SJCRH30 (cell line): ENCODE measurements around the gene BMP4. TPM values are rescaled to one million over a fixed set of nuclear protein-coding genes. Genes with fewer than 3 reads are reported as not detected.

Experiments
- DNase-seq, 2 experiments: peaks; one replicate each; pipeline ENCODE4 v3.0.0-alpha.2; 2015 to 2020
- H3K27ac ChIP-seq: fragments of 250-450 bp; sonication (Bioruptor Pico); 2 replicates; pipeline ENCODE4 v1.5.1; 2020; ENCODE audit warnings: mild to moderate bottlenecking, moderate library complexity
- H3K27me3 ChIP-seq: fragments of 250-450 bp; sonication (Bioruptor Pico); 2 replicates; pipeline ENCODE4 v1.5.1; 2020; ENCODE audit warnings: mild to moderate bottlenecking, moderate library complexity
- H3K36me3 ChIP-seq: fragments of 250-450 bp; sonication (Bioruptor Pico); 2 replicates; pipeline ENCODE4 v1.5.1; 2020; ENCODE audit warnings: mild to moderate bottlenecking, moderate library complexity
- H3K4me1 ChIP-seq: fragments of 250-450 bp; sonication (Bioruptor Pico); 2 replicates; pipeline ENCODE4 v1.5.1; 2020; ENCODE audit warnings: mild to moderate bottlenecking, moderate library complexity
- H3K4me3 ChIP-seq: fragments of 250-450 bp; sonication (Bioruptor Pico); 2 replicates; pipeline ENCODE4 v1.5.1; 2020; ENCODE audit warnings: mild to moderate bottlenecking, moderate library complexity
- H3K9me3 ChIP-seq: fragments of 250-450 bp; sonication (Bioruptor Pico); replicated peaks from 2 replicates; pipeline ENCODE4 v1.5.1; 2020; ENCODE audit warnings: mild to moderate bottlenecking, moderate library complexity
- total RNA-seq: library from RNA; depleted of rRNA; stranded (reverse); fragments of >200 nt; shearing (Covaris generic); gene quantifications from 2 replicates; pipeline ENCODE4 v1.2.3, GENCODE V29; 2014

The BMP4 gene
- total RNA-seq, 1 experiment from 2014 or later: 42.5 TPM

DNA sequence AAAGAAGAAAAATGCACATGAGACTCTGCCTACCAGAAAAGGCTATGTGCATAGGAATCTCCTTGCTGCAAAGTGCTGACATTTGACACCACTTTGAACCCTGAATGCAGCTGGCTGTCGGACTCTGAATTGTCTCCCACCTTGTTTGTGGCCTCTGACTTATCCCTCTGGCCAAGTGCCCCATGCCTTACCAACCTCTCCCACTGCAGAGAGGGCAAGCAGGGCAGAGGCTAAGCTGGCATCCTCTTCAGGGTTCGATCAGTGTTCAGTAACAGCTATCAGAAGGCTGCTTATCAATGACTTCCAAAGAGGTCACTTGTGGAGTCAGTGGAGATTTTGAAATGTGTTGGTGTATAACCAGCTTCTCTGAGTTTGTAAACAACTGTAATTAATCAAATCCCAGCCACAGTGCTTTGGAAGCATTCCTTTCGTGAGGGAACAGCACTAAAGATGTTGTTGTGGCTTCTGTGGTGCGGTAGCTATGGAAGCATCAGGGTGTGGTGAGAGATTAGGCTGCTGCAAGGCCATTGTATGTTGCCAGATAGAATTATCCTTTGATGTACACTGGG lies 22.6 kb upstream of the BMP4 start:
- peak; percentile 50 to 64 for DNase-seq

DNA sequence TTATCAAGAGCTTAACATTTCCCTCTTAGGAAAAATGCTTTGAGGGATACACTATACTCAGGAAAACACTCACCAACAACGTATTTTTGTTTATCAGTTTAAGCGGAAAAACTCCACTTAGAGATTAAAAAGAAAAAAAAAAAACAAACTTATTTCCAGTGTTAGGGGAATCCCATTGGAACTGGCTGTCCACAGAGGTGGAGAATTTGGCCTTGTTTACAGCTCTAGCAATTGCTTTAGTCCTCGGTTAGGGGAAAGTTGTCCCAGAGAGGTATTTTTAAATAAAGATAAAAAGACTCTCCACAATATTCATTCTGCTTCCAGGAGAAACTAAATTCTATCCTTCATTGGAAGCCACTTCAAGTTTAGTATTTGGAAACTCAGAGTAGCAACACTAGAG lies 21.6 kb upstream of the BMP4 start:
- Histone ChIP-seq H3K27me3 (no peaks in the 10 kb centered on the region), H3K36me3 (no peaks in the 10 kb centered on the region), H3K27ac (no peak overlapping the region), H3K4me3 (no peak overlapping the region), H3K4me1 (peaks cover 27% of the 10 kb centered on the region), H3K9me3 (no peaks in the 10 kb centered on the region)
- DNase-seq: no peak

More for the DNA sequence above, 22.6 kb upstream of the BMP4 start:
- Histone ChIP-seq H3K4me3 (no peak overlapping the region), H3K27ac (0 out of 2 replicates have a peak overlapping the region, but pooled peaks have one; percentile 5), H3K36me3 (no peaks in the 10 kb centered on the region), H3K27me3 (no peaks in the 10 kb centered on the region), H3K4me1 (peaks cover 27% of the 10 kb centered on the region), H3K9me3 (no peaks in the 10 kb centered on the region; the same call in 1 of the 2 replicates)

DNA sequence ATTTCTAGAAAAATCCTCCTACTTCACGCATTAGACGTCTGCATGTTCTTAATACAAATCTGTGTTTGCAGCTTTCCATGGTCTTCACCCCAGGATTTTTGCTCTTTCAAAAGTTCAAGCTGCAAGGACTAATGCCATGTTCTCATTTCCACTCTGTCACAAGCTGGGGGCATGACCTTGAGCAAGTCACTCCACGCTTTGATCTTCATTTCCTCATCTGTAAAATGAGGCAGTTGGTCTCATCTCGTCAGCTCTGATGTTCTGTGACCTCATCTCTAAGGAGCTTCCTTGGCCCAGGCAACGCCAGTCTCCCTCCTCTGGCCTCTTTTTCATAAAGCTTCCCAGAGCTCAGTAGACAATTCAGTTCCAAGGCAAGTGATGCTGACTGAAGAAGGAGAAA lies 18.8 kb upstream of the BMP4 start:
- peaks cover 21% of the 10 kb centered on the region for H3K4me1 ChIP-seq
- no peaks in the 10 kb centered on the region for H3K36me3 ChIP-seq
- no peak overlapping the region for H3K27ac ChIP-seq
- no peaks in the 10 kb centered on the region for H3K9me3 ChIP-seq
- H3K27me3 ChIP-seq: no peaks in the 10 kb centered on the region
- no peak for DNase-seq
- no peak overlapping the region for H3K4me3 ChIP-seq

DNA sequence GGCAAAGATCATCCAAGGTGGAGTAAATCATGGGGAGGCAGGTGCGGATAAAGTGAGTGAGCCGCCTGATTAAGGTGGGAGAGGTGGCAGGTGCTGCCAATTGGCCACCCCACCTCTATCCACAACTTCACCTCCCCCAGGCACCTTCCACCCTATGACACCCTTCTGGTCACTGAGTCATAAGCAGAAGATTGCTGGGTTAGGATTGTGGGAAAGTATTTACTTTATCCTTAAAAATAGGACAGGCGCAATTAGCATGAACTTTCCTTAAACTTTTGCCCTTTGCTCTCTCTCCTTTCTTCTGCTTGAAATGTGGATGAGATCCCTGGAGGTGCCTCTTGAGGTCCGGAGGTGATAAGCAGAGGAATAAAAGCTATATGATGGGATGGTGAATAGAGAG lies 14.9 kb upstream of the BMP4 start:
- Histone ChIP-seq H3K36me3 (no peaks in the 10 kb centered on the region), H3K9me3 (no peaks in the 10 kb centered on the region; the same call in 1 of the 2 replicates), H3K4me1 (no peaks in the 10 kb centered on the region), H3K27ac (no peak overlapping the region), H3K27me3 (no peaks in the 10 kb centered on the region), H3K4me3 (no peak overlapping the region)
- DNase-seq: no peak

DNA sequence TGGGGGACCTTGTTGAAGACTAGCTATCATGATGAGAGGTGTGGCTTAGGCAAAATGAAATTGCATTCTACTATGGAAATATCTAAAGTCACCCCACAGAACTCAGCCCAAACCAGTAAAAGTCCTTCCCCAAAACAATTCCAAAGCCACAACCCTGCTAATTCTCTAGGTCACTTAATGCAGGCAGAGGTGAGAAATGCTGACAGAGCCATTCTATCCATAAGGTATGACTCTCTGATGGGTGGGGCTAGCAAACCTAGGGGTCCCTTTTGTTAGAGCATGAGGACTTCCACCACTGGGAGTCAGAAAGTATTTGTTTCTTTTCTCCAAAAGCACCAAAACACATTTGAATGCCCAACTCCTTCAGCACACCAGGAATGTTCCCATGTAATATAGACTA lies 12.7 kb upstream of the BMP4 start:
- H3K27ac ChIP-seq: no peak overlapping the region
- no peaks in the 10 kb centered on the region; the same call in 1 of the 2 replicates for H3K9me3 ChIP-seq
- DNase-seq: no peak
- no peak overlapping the region for H3K4me3 ChIP-seq
- H3K27me3 ChIP-seq: no peaks in the 10 kb centered on the region
- H3K4me1 ChIP-seq: no peaks in the 10 kb centered on the region
- no peaks in the 10 kb centered on the region for H3K36me3 ChIP-seq

DNA sequence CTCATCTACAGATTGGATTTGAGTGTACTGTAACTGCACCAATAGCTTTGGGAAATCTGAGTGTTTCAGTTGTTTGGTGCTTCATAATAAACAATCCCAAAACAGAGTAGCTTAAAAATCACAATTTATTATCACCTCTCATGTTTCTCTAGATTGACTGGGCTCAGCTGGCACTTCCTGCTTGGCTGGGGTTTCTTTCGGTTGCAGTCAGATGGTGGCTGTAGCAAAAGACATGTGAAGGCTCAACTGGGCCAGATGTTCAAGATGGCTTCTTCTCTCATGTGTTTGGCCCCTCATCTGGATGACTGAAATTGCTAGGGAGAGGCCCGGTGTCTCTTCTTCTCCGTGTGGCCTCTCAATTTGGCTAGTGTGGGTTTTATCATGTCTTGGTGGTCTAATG lies 12.1 kb upstream of the BMP4 start:
- no peak overlapping the region for H3K27ac ChIP-seq
- H3K27me3 ChIP-seq: no peaks in the 10 kb centered on the region
- no peak overlapping the region for H3K4me3 ChIP-seq
- no peaks in the 10 kb centered on the region for H3K4me1 ChIP-seq
- no peaks in the 10 kb centered on the region; the same call in 1 of the 2 replicates for H3K9me3 ChIP-seq
- no peak for DNase-seq
- H3K36me3 ChIP-seq: no peaks in the 10 kb centered on the region

DNA sequence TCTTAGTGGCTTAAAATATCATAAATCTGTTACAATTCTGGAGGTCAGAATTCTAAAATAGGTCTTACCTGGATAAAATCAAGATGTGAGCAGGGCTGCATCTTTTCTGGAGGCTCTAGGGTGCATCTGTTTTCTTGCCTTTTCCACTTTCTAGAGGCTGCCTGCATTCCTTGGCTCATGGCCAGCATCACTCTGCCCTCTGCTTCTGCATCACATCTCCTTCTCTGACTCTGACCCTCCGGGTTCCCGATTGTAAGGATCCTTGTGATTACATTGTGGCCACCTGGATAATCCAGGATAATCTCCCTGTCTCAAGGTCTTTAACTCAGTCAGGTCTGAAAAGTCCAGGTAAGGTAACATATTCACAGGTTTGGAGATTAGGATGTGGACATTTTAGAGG lies 11.0 kb upstream of the BMP4 start:
- no peaks in the 10 kb centered on the region; the same call in 1 of the 2 replicates for H3K9me3 ChIP-seq
- H3K36me3 ChIP-seq: no peaks in the 10 kb centered on the region
- DNase-seq: peak; percentile 17 to 30
- no peak overlapping the region for H3K27ac ChIP-seq
- no peak overlapping the region for H3K4me3 ChIP-seq
- H3K4me1 ChIP-seq: no peaks in the 10 kb centered on the region
- H3K27me3 ChIP-seq: no peaks in the 10 kb centered on the region

DNA sequence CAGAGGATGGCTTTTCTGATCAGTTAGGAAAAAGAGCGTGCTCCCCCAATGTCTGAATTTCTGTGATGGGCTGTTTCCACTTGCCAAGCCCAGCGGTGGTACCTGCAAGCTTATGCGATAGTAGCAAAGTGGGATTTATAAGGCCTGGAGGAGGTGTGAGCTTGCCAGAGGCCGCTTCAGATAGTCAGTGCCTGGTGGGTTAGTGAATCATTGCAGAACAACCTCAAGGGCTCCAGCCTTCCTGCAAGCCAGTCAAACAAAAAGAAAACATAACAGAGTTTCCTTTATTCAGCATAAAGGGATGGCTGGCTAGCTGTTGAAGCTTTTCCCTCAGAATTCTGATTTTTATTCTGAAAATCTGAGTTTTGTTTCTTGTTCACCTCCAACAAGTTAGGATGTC lies 7.6 kb upstream of the BMP4 start:
- Histone ChIP-seq H3K4me3 (no peak overlapping the region), H3K4me1 (no peaks in the 10 kb centered on the region), H3K9me3 (no peaks in the 10 kb centered on the region; the same call in 1 of the 2 replicates), H3K27ac (no peak overlapping the region), H3K27me3 (no peaks in the 10 kb centered on the region), H3K36me3 (no peaks in the 10 kb centered on the region)
- no peak for DNase-seq

DNA sequence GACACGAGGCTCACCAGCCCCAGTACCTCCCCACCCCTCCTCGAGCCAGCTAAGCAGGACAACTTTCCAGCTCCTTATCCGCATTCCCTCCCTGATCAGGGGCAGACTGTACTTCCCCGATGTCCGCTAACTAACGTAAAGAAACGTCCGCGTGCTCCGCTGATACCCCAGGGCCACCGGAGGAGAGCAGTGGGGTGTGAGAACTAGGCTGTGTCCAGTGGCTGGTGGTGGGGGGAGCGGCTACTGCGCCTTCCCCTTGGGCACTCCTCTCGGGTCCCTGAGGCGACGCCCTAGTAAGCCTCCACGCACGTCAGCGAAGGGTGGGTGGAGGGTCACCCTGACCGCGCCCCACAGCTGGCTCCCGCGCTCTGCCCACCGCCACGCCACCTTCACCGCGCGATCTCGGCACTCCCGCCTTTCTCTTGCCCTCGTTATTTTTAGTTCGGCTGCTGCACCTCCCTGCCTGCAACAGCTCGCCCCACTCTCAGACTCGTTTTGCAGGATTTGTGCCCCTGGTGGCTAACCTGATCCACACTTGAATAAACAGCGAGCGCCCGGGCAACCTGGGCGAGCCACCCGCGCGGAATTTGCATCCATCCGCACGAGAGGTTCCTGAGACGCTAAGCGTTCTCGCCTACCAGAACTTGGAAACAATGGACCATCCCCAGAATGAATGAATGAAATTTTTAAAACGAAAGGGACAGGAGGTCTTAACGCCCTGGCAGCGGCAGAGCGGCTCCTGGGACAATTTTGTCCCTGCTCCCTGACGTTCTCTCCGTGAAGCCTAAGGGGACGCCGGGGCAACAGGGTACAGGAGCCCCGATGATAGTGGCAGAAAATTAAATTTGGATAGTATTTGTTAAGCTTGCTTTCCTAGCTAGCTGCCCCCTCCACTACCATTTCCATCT lies 6.9 kb upstream of the BMP4 start:
- Histone ChIP-seq H3K27ac (no peak overlapping the region), H3K27me3 (no peaks in the 10 kb centered on the region), H3K9me3 (no peaks in the 10 kb centered on the region; the same call in 1 of the 2 replicates), H3K4me3 (no peak overlapping the region), H3K4me1 (no peaks in the 10 kb centered on the region), H3K36me3 (no peaks in the 10 kb centered on the region)
- no peak for DNase-seq

DNA sequence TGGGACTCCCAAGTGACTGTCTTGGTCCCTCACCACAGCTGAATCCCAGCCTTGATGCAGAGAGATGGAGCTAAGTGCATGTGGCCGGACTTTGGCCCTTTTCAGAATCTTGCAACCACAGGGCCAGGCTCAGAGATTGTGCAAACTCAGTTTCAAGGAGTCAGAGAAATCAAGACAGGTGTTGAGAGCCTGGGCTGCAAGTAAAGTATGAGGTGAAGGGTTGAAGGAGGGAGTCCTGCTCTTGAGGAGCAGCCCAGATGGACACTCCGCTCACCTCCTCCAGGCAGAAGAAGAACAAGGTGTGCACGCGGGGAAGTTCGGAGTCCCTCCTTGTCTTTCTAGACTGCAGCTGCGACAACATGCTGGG lies 6.3 kb upstream of the BMP4 start:
- Histone ChIP-seq H3K9me3 (no peaks in the 10 kb centered on the region; the same call in 1 of the 2 replicates), H3K4me3 (no peak overlapping the region), H3K27me3 (no peaks in the 10 kb centered on the region), H3K36me3 (no peaks in the 10 kb centered on the region), H3K27ac (no peak overlapping the region), H3K4me1 (no peaks in the 10 kb centered on the region)
- DNase-seq: no peak

DNA sequence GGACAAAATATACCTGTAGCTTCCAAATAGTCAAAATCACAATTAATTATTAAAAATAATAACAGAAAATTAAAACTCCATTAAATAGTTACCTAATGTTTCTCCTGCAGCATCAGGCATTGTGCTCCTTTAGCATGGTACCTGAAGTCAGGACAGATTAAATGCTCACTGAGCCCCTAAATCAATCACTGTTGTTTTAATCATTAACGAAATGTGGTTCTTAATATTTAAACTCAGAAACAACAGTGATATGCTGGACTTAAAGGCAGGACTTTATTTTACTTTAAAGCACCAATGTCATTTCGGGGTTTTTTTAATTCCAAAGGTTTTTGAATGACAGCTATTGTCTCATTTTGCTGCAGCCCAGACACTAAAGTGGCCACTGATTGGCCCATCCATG lies 2.0 kb upstream of the BMP4 start:
- Histone ChIP-seq H3K27ac (no peak overlapping the region), H3K9me3 (no peaks in the 10 kb centered on the region), H3K27me3 (no peaks in the 10 kb centered on the region), H3K4me1 (no peaks in the 10 kb centered on the region), H3K4me3 (no peak overlapping the region), H3K36me3 (no peaks in the 10 kb centered on the region)
- no peak for DNase-seq

DNA sequence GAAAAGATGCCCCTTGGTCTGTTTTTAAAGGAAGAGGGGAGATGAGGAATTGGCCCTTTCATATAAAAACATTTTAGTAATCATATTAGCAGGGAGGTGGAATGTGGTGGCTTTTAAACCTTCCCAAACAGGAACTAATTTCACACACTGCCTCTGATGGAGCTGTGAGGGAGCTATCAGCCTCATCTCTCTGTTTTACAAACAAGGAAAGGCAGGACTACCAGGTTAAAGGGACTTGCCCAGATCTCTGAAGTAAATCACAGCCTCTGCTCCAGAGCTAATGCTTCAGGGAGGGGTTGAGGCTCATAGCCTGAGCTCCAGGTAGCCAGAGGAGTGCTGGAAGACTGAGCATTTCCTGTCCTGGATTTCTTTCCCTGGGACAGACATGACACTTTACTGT lies 1.1 kb upstream of the BMP4 start:
- no peaks in the 10 kb centered on the region for H3K36me3 ChIP-seq
- H3K27me3 ChIP-seq: no peaks in the 10 kb centered on the region
- DNase-seq: no peak
- no peak overlapping the region for H3K4me3 ChIP-seq
- H3K4me1 ChIP-seq: no peaks in the 10 kb centered on the region
- no peaks in the 10 kb centered on the region for H3K9me3 ChIP-seq
- H3K27ac ChIP-seq: no peak overlapping the region

DNA sequence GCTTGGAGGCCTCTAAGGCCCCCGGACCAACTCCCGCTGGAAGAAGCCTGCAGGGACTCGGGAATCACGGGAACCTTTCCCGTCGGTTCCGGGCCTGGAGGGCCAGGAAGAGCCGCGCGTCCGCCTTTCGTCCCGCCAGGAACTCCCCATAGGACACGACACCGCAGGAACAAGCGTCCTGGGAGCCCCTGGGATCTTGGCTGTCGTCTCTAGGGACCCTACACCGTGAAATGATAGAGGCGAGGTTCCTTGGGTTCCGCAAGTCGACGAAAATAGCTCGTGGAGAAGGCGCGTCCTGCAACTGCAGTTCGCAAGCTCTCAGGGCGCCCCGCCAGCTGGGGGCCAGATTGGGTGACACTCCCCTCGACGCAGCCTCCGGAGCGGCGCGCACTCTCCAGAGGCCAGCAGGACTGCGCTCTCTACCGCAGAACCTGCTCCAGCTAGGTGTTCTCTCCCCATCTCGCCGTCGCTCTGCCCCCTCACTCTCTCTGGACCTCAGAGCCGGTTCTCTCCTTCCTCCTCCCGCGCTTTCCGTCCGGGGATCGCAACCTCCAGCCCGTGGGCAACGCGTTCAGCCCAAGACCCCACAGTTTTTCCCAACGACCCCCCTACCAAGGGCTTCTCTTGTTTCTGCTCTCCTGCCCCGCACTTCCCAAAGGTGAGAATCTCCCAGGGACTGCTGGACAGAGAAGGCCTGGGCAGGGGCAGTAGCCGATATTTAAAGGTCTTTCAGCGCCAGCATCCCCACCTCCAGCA lies 776 bp downstream of the BMP4 start:
- DNase-seq: no peak
- Histone ChIP-seq H3K4me1 (no peaks in the 10 kb centered on the region; the same call in 1 of the 2 replicates), H3K4me3 (no peak overlapping the region), H3K36me3 (peaks cover 8% of the 10 kb centered on the region), H3K27me3 (no peaks in the 10 kb centered on the region), H3K27ac (no peak overlapping the region), H3K9me3 (no peaks in the 10 kb centered on the region)

DNA sequence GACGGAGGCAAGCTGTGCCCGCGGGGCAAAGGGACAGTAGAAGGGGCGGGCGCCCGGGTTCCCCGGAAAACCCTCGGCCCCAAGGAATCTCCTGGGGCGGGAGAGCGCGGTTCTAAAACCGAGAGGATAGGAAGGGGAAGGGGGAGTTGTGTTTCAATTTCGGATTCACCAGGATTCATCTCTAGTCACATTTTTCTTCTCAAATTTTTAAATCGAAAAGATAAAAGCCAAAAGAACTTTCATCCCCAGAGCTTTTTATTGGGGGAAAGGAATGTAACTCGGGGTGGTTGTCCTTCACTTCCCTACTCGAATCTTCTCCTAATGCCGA lies 1.4 kb downstream of the BMP4 start:
- DNase-seq: no peak
- H3K27ac ChIP-seq: no peak overlapping the region
- H3K4me3 ChIP-seq: no peak overlapping the region
- peaks cover 2% of the 10 kb centered on the region; the same call in 1 of the 2 replicates for H3K4me1 ChIP-seq
- no peaks in the 10 kb centered on the region for H3K27me3 ChIP-seq
- peaks cover 15% of the 10 kb centered on the region for H3K36me3 ChIP-seq
- no peaks in the 10 kb centered on the region for H3K9me3 ChIP-seq
